Measurements from ENCODE around the gene VPS45.
"Not testable (repeated sequence)": the region's sequence is repeated elsewhere in the genome, so short reads cannot be mapped to it uniquely, and the experiment has no call there.

Gene VPS45

GRCh38 chr1:150132372-150132771 is 64.8 kb downstream of the VPS45 start:
- Mint-ChIP-seq H3K4me3 (no peak overlapping the region), H3K36me3 (peaks cover 11% of the 10 kb centered on the region), H3K27ac (no peak overlapping the region), H3K4me1 (ENCODE audit: low read depth) (peaks cover 5% of the 10 kb centered on the region), H3K9me3 (ENCODE audit: low read depth) (no peaks in the 10 kb centered on the region), H3K27me3 (no peaks in the 10 kb centered on the region)

GRCh38 chr1:150134537-150134936 is 67.0 kb downstream of the VPS45 start:
- peaks cover 9% of the 10 kb centered on the region for H3K36me3 Mint-ChIP-seq
- H3K9me3 Mint-ChIP-seq (ENCODE audit: low read depth): no peaks in the 10 kb centered on the region
- H3K27ac Mint-ChIP-seq: no peak overlapping the region
- H3K4me3 Mint-ChIP-seq: no peak overlapping the region
- H3K4me1 Mint-ChIP-seq (ENCODE audit: low read depth): no peaks in the 10 kb centered on the region
- H3K27me3 Mint-ChIP-seq: no peaks in the 10 kb centered on the region

GRCh38 chr1:150135400-150135799 is 67.8 kb downstream of the VPS45 start:
- H3K36me3 Mint-ChIP-seq; H3K4me3 Mint-ChIP-seq; H3K4me1 Mint-ChIP-seq (ENCODE audit: low read depth); H3K27me3 Mint-ChIP-seq; H3K9me3 Mint-ChIP-seq (ENCODE audit: low read depth); H3K27ac Mint-ChIP-seq: not testable (repeated sequence)

GRCh38 chr1:150138044-150138443 is 70.5 kb downstream of the VPS45 start:
- H3K4me1 Mint-ChIP-seq (ENCODE audit: low read depth): peaks cover 2% of the 10 kb centered on the region

GRCh38 chr1:150141452-150141851 is 73.9 kb downstream of the VPS45 start:
- Mint-ChIP-seq H3K36me3 (no peaks in the 10 kb centered on the region), H3K27me3 (no peaks in the 10 kb centered on the region), H3K4me1 (ENCODE audit: low read depth) (peaks cover 14% of the 10 kb centered on the region), H3K27ac (no peak overlapping the region), H3K9me3 (ENCODE audit: low read depth) (no peaks in the 10 kb centered on the region), H3K4me3 (no peak overlapping the region)

More at GRCh38 chr1:150138044-150138443, 70.5 kb downstream of the VPS45 start:
- no peak overlapping the region for H3K4me3 Mint-ChIP-seq
- H3K27ac Mint-ChIP-seq: no peak overlapping the region
- H3K9me3 Mint-ChIP-seq (ENCODE audit: low read depth): no peaks in the 10 kb centered on the region
- no peaks in the 10 kb centered on the region for H3K27me3 Mint-ChIP-seq
- peaks cover 7% of the 10 kb centered on the region for H3K36me3 Mint-ChIP-seq

GRCh38 chr1:150142083-150142482 is 74.5 kb downstream of the VPS45 start:
- Mint-ChIP-seq H3K27ac (no peak overlapping the region), H3K4me3 (no peak overlapping the region), H3K4me1 (ENCODE audit: low read depth) (peaks cover 20% of the 10 kb centered on the region), H3K36me3 (no peaks in the 10 kb centered on the region), H3K27me3 (no peaks in the 10 kb centered on the region), H3K9me3 (ENCODE audit: low read depth) (no peaks in the 10 kb centered on the region)

GRCh38 chr1:150144606-150145005 is 77.0 kb downstream of the VPS45 start:
- Mint-ChIP-seq H3K9me3 (ENCODE audit: low read depth) (no peaks in the 10 kb centered on the region), H3K4me3 (no peak overlapping the region), H3K36me3 (no peaks in the 10 kb centered on the region), H3K27ac (no peak overlapping the region), H3K27me3 (no peaks in the 10 kb centered on the region), H3K4me1 (ENCODE audit: low read depth) (peaks cover 41% of the 10 kb centered on the region)

GRCh38 chr1:150146016-150146415 is 78.4 kb downstream of the VPS45 start:
- not testable (repeated sequence) for H3K36me3 Mint-ChIP-seq; H3K27me3 Mint-ChIP-seq; H3K27ac Mint-ChIP-seq; H3K9me3 Mint-ChIP-seq (ENCODE audit: low read depth); H3K4me3 Mint-ChIP-seq
- peaks cover 42% of the 10 kb centered on the region for H3K4me1 Mint-ChIP-seq (ENCODE audit: low read depth)

- H3K4me1 Mint-ChIP-seq (ENCODE audit: low read depth): peaks cover 50% of the 10 kb centered on the region
- no peaks in the 10 kb centered on the region for H3K36me3 Mint-ChIP-seq
- H3K27ac Mint-ChIP-seq: peak overlapping the region; percentile 1
- peak overlapping the region; percentile 65 for H3K4me3 Mint-ChIP-seq
- H3K9me3 Mint-ChIP-seq (ENCODE audit: low read depth): no peaks in the 10 kb centered on the region
- H3K27me3 Mint-ChIP-seq: no peaks in the 10 kb centered on the region
These were observed 79.4 kb downstream of the VPS45 start for GRCh38 chr1:150146849-150147542.

GRCh38 chr1:150148837-150149270 is 81.3 kb downstream of the VPS45 start:
- Mint-ChIP-seq H3K27me3 (no peaks in the 10 kb centered on the region), H3K9me3 (ENCODE audit: low read depth) (no peaks in the 10 kb centered on the region), H3K4me3 (peak overlapping the region; percentile 88), H3K27ac (peak overlapping the region; percentile 87), H3K4me1 (ENCODE audit: low read depth) (peaks cover 62% of the 10 kb centered on the region), H3K36me3 (peaks cover 5% of the 10 kb centered on the region)

- Mint-ChIP-seq H3K4me3 (peak within 1 kb of the TSS; percentile 94), H3K4me1 (ENCODE audit: low read depth) (peaks cover 67% of the 10 kb centered on the region), H3K27me3 (no peaks in the 10 kb centered on the region)
These were observed 81.9 kb downstream of the VPS45 start, which contains the start of gene PLEKHO1 for GRCh38 chr1:150149271-150150132. PLEKHO1 (plus strand) TSS chr1:150149916; CDS start chr1:150150258, 342 bp downstream.

GRCh38 chr1:150150133-150151021 is 82.8 kb downstream of the VPS45 start:
- no peaks in the 10 kb centered on the region for H3K27me3 Mint-ChIP-seq
- H3K4me1 Mint-ChIP-seq (ENCODE audit: low read depth): peaks cover 65% of the 10 kb centered on the region
- no peaks in the 10 kb centered on the region for H3K9me3 Mint-ChIP-seq (ENCODE audit: low read depth)
- H3K4me3 Mint-ChIP-seq: peak overlapping the region; percentile 94
- peak overlapping the region; percentile 91 for H3K27ac Mint-ChIP-seq
- H3K36me3 Mint-ChIP-seq: peaks cover 5% of the 10 kb centered on the region

More at GRCh38 chr1:150149271-150150132, 81.9 kb downstream of the VPS45 start, which contains the start of gene PLEKHO1:
- H3K36me3 Mint-ChIP-seq: peaks cover 5% of the 10 kb centered on the region
- H3K9me3 Mint-ChIP-seq (ENCODE audit: low read depth): no peaks in the 10 kb centered on the region
- peak within 1 kb of the TSS; percentile 91 for H3K27ac Mint-ChIP-seq

GRCh38 chr1:150151291-150152181 is 84.0 kb downstream of the VPS45 start:
- Mint-ChIP-seq H3K27me3 (no peaks in the 10 kb centered on the region), H3K9me3 (ENCODE audit: low read depth) (no peaks in the 10 kb centered on the region), H3K4me3 (peak overlapping the region; percentile 94), H3K4me1 (ENCODE audit: low read depth) (peaks cover 61% of the 10 kb centered on the region), H3K36me3 (peaks cover 5% of the 10 kb centered on the region), H3K27ac (peak overlapping the region; percentile 91)

GRCh38 chr1:150152182-150152536 is 84.6 kb downstream of the VPS45 start:
- peak overlapping the region; percentile 91 for H3K27ac Mint-ChIP-seq
- H3K9me3 Mint-ChIP-seq (ENCODE audit: low read depth): no peaks in the 10 kb centered on the region
- peak overlapping the region; percentile 94 for H3K4me3 Mint-ChIP-seq
- peaks cover 57% of the 10 kb centered on the region for H3K4me1 Mint-ChIP-seq (ENCODE audit: low read depth)
- H3K27me3 Mint-ChIP-seq: no peaks in the 10 kb centered on the region
- H3K36me3 Mint-ChIP-seq: peaks cover 5% of the 10 kb centered on the region

Data from activated naive CD8-positive, alpha-beta T cell (primary cell).